GM19023 (cell line): ENCODE data around the gene ZNF136.
A peak's percentile ranks its signal among the peaks of the same experiment; 100 is the strongest.

Experiments used
- ATAC-seq: cut with Tn5 transposase; IDR thresholded peaks from one replicate; pipeline ENCODE4 v1.9.1; 2021; ENCODE audit warnings: mild to moderate bottlenecking, moderate library complexity; ENCODE audit not compliant: unreplicated experiment

The ZNF136 gene

DNA sequence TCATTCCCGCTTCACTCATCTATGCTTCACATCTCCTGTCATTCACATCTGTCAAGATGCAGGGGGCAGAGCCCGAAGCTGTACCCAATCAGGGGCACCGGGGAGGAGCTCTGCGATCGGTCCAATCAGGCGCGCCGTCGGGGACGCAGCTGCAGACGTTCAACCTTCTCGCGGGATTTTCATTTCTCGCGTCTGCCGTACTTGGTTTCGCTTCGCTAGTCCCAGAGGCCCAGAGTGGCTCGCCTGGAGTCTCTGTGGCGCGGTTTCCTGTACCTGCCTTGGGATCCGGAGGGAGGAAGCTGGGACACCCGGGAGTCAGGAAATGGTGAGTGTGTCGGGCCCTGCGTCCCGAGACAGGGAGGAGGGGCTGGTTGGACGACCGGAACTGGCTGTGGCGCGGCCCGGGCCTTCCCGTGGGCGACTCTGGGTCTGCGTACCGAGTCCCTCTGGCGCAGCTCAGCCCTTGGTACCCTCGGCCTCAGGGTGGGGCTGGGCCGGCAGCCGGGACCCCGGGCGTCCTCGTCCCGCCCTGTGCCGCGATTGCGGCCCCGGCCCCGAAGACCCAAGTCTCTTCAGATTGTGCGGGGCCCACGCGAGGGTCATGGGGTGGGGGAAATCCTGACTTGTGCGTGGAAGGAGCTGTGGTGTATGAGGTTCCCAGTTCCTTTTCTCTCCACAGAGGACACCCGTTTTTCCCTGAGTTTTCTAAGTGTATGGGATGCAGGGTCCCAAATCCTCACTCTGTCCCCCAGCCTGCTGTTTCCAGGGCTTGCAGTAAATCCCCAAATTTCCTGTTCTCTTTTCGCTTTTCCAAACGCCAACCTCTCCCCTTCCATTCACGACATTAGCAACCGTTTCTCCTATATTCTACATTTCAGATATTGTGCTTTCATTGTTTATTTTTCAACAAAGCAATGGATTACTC, at the start of gene ZNF136:
ZNF136 (plus strand) TSS at position 215 of the 925 bp plus-strand sequence; CDS start at position 323, 108 bp downstream.
- peak; percentile 97 for ATAC-seq

DNA sequence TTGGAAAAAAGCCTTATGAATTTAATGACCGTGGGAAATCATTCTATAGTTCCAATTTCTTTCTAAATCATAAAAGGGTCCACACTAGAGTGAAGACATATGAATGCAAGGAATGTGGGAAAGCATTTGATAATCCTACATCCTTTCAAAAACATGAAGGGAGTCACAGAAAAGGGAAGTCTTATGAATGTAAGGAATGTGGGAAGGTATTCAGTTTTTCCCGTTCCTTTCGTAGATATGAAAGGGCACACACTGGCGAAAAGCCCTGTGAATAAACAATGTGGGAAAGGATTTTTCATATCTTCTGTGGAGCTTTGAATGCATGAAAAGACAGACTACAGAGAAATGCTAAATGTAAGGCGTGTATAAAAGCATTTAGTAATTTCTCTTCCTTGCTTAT, 49.8 kb upstream of the ZNF136 start:
- ATAC-seq = no peak

DNA sequence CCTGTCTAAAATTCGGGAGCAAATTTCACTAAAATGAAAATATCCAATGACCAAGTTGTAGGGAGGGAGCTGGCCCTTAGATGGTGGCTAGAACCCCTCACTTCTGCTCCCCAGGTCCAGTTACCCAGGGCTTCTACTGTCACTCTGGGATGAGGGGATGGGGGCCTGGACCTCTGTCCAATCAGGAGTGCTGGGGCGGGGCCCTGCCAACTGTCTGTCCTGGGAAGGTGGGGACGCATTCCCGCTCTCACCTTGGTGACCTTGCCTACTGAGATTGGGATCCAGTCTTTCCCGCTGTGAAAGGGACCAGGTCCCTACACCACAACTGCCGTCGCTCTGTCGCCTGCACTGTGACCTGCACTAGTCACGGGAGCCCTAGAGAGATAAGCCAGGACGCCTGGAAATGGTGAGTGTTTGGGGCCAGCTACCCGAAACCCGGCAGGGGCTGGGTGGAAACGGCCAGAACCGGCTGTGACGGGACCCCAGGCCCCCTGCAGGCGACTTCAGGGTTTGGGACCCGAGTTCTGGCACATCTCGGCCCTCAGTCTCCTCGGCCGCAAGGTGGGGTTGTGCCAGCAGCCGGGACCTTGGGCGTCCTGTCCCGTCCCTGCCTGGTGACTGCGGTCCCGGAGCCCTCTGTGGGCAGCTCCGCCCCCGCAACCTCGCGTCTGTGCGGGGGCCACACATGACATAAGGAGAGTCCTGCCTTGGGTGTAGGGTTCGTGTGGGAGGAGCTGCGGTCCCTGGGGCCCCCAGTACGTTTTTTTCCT, 45.5 kb upstream of the ZNF136 start:
- ATAC-seq = no peak

DNA sequence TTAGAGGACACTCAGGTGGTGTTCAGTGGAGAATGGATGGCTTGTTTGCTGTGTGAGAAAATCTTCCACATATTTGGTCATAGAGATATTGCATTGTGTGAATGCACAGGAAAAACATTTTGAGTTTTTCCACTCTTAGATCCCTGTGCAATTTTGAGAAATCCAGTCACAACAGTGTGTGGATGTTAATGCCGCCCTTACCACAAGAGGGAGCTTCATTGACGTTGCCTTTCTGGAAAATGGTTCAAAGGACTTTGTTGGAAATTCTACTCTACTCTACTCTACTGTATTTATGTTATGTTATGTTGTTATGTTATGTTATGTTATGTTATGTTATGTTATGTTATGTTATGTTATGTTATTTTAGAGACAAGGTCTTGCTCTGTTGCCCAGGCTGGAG, 36.2 kb upstream of the ZNF136 start:
- no peak for ATAC-seq

DNA sequence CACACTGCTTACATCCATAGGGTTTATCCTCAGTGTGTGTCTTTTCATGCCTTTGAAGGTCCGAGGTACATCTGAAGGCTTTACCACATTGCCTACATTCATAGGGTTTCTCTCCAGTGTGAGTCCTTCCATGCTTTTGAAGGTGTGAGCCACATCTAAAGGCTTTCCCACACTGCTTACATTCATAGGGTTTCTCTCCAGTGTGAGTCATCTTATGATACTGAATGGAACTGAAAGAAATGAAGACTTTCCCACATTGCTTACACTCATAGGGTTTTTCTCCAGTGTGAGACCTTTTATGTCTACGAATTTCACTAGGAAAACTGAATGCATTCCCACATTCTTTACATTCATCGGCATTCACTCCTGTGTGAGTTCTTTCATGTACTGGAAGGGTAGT, 29.8 kb upstream of the ZNF136 start:
- no peak for ATAC-seq

DNA sequence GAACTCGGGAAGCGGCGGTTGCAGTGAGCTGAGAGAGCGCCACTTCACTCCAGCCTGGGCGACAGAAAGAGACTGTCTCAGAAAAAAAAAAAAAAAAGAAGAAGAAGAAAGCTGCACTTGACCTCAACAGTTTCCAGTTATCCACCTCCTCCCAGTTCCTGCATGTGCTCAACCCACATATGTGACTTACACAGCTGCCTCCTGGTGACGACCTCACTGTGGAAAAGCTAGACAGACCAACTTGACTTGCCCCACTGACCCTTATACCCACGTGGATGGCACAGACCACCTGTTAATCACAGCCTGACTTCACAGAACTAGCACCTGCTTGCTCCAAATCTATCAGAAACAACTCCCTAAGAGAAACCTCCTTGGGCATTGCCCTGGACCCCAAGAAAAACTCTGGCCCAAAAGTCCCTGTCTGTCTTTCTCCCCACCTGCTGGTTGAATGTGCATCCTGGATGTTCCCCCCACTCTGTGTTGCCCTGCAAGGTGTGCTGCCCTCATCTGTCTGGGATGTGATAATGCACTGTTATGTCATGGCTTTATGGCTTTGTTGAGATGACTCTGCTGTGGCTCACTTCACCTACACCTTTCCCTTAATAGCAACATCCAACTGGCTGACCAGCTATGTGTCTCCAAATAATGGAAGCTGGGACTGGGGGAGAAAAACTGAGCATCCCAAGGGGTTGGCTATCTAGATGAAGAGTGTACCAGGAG, 25.5 kb upstream of the ZNF136 start:
- no peak for ATAC-seq

DNA sequence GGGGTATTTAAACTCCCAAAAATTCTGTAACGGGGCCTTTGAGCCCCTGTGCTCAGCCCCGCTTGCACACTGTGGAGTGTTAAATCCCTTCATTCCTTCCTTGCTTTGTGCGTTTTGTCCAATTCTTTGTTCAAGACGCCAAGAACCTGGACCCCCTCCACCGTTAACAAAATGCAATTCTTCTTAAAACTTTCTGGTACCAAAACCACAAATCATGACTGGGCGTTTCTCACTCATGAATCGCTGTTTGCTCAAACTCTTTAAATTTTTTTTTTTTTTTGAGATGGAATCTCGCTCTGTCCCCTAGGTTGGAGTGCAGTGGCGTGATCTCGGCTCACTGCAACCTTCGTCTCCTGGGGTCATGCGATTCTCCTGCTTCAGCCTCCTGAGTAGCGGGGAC, 23.6 kb upstream of the ZNF136 start:
- no peak for ATAC-seq

DNA sequence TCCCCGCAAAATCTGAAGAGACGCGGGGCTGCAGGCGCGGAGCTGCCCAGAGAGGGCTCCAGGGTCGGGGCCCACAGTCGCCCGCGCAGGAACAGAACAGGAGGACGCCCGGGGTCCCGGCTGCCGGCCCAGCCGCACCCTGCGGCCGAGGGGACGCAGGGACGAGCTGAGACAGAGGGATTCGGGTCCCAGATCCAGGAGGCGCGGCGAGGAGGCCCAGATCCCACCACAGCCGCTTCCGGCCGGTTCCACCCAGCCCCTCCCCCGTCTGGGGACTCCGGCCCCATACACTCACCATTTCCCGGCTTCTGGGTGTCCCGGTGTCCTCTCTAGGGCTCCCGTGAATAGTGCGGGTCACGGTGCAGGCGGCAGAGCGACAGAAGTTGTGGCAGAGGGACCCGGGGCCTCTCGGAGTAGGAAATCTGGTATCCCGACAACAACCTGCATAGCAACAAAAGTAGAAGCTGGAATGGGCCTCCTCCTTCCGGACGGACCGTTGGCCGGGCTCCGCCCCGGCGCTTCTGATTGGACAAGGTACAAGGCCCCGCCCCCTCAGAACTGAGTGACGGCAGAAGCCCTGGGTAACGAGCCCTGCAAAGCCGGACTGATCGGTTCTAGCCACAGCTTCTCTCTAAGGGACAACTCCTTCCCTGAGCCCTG, 22.9 kb upstream of the ZNF136 start, which contains the start of gene ZNF20:
ZNF20 (minus strand) TSS at position 466 of the 660 bp plus-strand sequence; CDS start at position 298, 168 bp downstream.
- peak; percentile 89 for ATAC-seq

DNA sequence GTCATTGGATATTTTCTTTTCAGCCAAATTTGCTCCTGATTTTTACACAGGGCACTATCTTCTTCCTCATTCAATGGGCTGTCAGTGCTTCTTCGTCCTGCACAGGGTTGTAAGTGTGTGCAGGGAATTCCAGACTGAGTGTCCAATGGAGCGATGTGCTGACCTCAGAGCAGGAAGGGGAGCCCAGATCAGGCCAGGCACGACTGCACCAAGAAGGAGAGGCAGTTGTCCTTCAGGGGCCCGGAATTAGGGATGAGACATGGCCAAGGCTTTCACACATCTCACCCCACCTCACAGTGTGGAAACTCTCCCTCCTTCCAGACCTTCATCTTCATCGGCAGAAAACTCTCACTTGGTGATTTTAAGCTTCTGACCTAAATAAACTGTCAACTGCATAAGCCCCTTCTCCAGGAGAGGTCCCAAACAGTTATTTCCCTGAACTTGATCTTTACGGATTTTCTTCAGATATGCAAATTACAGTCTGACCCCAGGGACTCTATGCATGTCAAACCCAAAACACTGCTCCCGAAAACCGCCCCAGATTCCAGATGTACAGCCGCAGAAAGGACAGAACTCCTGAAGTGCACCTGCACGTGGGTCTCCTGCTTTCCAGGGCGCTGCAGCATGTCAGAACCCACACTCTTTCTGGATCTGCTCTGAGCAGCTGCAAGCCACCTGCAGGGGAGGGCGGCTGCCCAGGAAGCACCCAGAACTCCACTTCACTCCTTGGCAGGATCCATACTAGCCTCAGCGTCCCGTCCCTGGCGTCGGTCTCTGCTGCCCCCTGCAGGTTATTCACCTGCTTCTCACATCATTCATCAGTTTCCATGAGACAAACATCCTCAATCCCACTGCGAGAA, 22.1 kb upstream of the ZNF136 start:
- peak; percentile 16 for ATAC-seq

DNA sequence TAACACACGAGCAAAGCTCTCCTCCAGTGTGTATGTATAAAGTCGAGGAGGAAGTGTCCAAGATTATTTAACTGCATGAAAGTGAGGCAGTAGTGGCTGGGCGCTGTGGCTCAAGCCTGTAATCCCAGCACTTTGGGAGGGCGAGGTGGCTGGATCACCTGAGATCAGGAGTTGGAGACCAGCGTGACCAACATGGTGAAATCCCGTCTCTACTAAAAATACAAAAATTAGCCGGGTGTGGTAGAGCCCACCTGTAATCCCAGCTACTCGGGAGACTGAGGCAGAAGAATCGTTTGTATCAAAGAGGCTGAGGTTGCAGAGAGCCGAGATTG, 21.5 kb upstream of the ZNF136 start:
- ATAC-seq = no peak

DNA sequence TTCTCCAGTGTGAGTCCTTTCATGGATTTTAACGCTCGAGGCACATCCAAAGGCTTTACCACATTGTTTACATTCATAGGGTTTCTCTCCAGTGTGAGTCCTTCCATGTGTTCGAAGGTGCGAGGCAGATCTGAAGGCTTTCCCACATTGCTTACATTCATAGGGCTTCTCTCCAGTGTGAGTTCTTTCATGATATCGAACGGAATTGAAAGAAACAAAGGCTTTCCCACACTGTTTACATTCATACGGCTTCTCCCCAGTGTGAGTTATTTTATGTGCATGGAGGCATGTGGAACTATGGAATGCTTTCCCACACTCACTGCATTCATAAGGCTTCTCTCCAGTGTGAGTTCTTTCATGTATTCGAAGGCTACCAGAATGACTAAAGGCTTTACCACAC, 17.5 kb upstream of the ZNF136 start:
- no peak for ATAC-seq

DNA sequence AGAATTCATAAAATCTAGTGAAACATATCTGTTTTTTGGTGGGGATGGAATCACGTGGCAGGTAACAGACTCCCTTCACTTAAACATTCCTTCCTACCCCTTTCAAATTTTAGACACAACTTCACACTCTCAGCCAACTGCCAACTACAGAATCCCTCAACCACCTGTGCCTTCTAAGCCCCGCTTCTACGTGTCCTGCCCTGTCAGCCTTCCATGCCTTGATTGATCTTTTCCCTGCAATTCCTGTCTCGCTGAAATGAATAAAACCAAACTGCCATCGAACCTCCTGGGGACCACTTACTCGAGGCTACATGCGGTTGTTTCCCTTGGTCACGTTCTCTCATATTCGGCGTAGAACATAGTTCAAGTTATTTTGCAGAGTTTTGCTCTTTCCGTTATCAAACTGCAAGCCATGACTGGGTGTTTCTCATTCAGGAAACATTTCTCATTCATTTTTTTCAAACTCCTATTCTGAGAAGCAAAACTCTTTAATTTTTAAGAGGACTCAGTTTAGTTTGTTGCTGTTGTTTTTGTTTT, 7.5 kb upstream of the ZNF136 start:
- ATAC-seq = no peak

DNA sequence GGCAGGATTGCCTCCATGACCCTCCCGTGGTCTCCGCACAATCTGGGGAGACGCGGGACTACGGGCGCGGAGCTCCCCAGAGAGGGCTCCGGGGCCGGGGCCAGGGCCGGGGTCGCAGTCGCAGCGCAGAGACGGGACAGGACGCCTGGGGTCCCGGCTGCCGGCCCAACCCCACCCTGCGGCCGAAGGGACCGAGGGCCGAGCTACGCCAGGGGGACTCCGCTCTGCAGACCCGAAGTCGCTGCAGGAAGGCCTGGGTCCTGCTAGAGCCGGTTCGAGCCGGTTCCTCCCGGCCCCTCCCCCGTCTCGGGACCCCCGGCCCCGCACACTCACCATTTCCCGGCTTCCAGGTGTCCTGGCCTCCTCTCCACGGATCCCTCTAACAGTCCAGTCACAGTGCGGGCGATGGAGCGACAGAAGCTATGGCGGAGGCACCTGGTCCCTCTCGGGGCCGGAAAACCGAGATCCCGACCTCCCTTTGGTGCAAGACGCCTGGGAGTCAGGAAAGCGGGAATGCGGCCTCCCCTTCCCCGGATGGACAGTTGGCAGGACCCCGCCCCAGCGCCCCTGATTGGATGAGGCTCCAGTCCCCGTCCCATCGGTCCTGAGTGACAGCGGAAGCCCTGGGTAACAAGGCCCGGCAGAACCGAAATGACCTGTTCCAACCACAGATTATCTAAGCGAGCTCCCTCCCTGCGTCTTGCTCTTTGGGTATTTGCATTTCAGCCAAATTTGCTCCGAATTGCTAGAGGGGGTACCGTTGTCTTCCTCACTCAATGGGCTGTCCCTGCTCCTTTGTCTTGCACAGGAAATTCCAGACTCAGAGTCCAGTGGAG, 6.5 kb upstream of the ZNF136 start, which contains the start of gene ZNF625:
ZNF625 (minus strand) TSS at position 512 of the 836 bp plus-strand sequence; CDS start at position 336, 176 bp downstream.
- peak; percentile 84 for ATAC-seq

DNA sequence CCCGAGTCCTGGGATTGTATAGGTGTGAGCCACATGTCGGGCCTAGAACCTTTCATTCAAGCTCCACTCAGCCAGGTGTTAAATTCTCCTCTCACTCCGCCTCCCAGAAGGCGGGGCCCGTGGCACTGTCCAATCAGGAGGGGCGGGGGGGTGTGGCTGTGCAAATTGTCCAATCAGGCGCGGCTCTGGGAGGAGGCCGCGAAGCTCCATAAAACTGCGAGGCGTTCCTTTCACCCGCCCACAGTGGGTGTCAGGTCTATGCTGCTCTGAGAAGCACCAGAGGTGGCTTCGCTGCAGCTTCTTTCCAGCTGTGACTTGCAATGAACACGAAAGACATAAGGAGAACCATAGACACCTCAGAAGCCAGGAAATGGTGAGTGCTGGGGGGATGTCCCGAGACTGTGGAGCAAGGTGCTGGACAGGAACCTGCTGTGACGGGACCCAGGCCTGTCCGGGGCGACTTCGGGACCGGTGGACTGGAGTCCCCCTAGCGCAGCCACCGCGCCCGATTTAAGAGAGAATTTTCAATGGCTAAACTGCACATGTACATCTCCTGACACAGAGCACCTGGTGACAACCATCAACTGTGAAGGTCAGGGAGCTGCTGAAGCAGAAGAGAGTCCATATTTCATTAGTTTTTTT, 3.0 kb upstream of the ZNF136 start:
- no peak for ATAC-seq

DNA sequence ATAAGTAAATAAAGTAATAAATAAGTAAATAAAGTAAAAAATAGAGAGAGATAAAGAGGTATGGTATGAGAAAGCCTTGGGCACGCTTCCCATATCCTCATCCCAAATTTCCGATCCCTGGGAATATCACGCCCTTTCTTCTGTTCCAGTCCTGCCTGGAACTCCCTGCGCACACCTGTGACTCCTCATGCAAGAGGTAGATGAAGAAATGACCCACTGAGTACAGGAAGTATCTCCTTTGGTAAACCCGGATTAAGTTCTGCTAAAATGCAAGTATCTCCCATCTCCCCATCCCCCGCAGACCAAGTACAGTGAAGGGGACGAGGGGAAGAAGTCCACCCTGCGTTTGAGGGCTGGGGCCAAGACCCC, 399 bp upstream of the ZNF136 start:
- ATAC-seq = no peak

DNA sequence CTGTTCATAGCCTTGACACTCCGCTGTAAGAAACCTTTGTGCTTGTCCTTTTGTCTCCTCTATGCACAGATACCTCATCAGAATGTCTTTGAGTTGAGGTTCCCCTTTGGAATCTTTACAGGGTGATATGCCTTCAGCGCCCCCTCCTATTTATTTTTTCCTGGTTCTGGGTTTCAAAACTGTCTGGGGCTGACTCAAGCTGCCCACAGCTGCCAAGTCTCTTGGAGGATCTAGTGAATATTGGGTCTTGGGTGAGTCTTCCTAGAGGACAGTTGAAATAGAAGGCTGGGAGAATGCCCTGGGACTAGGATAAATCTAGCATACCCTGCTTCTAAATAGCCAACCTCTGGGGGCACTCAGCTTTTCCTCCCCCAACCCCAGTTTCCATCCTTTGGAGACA, 930 bp downstream of the ZNF136 start:
- no peak for ATAC-seq

DNA sequence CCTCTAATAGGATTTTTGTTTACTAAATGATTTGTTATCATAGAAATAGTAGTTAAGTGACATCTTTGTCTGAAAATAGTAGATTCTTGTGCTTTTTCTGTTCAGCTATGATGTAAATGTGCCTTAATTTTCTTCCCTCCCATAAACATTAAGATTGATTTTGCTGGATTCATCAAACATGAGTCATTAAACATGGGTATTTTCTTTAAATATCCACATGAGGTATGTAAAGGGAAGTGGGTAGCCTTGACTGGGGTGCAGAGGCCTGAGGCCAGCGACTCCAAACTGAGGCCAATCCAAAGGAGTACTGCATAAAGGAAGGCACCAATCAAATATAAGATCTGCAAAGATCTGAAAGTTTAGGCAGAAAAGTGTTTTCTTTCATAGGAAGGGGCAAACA, 3.7 kb downstream of the ZNF136 start:
- no peak for ATAC-seq

DNA sequence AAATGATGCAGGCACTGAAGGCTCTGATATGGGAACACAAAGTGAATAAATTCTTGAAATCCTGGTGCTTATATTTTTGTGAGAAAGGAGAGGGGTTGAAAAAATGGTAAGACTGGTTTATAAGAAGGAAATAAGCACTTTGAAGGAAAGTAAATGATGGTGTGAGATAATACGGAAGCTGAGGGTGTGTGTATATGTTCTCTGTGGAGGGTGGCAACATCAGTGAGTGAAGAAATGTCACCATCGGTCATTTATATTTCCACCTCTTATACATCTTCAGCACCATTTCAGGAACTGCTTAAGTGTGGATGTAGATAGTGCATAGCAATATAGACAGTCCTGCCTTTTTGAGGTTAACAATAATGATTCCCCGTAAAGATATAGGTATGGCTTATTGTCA, 17.5 kb downstream of the ZNF136 start:
- ATAC-seq = no peak
